Common myeloid progenitor, CD34-positive (primary cell): ENCODE measurements around the gene ANKRD33B.
"Not testable (repeated sequence)": the region's sequence is repeated elsewhere in the genome, so short reads cannot be mapped to it uniquely, and the experiment has no call there.

Source experiments
- CTCF ChIA-PET: fragments of 350-600 bp; sonication (Branson Sonifier 250); formaldehyde crosslinking; loops from one replicate; lab custom pipeline; 2021; ENCODE audit warnings: antibody characterized with exemption; lab: Charles Lee
- POLR2A ChIA-PET: fragments of 350-600 bp; sonication (Branson Sonifier 250); formaldehyde crosslinking; loops from one replicate; lab custom pipeline; 2021; ENCODE audit warnings: antibody characterized with exemption; lab: Charles Lee
- DNase-seq, 3 donors: peaks; one replicate each; pipeline versions ENCODE4 v3.0.0 to v3.0.0-alpha.2; 2013
- H3K27ac ChIP-seq, 2 experiments: 1 replicate in 1 of 2; 2 replicates in 1 of 2; pipeline ENCODE4 v1.7.0; 2013; ENCODE audit warnings: inconsistent platforms in 2 of 2, low read length in 2 of 2, mild to moderate bottlenecking in 2 of 2, low read depth in 1 of 2, moderate library complexity in 1 of 2; ENCODE audit not compliant: severe bottlenecking in 2 of 2, insufficient read depth in 1 of 2, poor library complexity in 1 of 2
- H3K27me3 ChIP-seq, 5 experiments: replicated peaks in 2 of 5; 1 replicate in 3 of 5; 2 replicates in 2 of 5; pipeline versions ENCODE4 v1.6.1 to v1.7.0; 2013; ENCODE audit warnings: low read length in 4 of 5, mild to moderate bottlenecking in 2 of 5, moderate library complexity in 2 of 5, inconsistent platforms in 1 of 5; ENCODE audit not compliant: insufficient read depth in 5 of 5, control insufficient read depth in 4 of 5
- H3K36me3 ChIP-seq, 4 experiments: 1 replicate in 2 of 4; 2 replicates in 2 of 4; pipeline versions ENCODE4 v1.6.1 to v1.7.0; 2013; ENCODE audit warnings: low read length in 3 of 4, control low read depth in 1 of 4, mild to moderate bottlenecking in 1 of 4; ENCODE audit not compliant: control insufficient read depth in 4 of 4, insufficient read depth in 4 of 4
- H3K4me1 ChIP-seq, 4 experiments: 1 replicate in 3 of 4; 2 replicates in 1 of 4; pipeline versions ENCODE4 v1.6.1 to v1.7.1; 2013; ENCODE audit warnings: low read length in 3 of 4, mild to moderate bottlenecking in 3 of 4, control low read depth in 1 of 4, inconsistent platforms in 1 of 4, moderate library complexity in 1 of 4; ENCODE audit not compliant: control insufficient read depth in 4 of 4, insufficient read depth in 4 of 4; ENCODE audit errors: control extremely low read depth in 1 of 4
- H3K4me3 ChIP-seq, 7 experiments: 1 replicate in 4 of 7; 2 replicates in 3 of 7; pipeline versions ENCODE4 v1.5.1 to v1.7.0; 2013; ENCODE audit warnings: mild to moderate bottlenecking in 7 of 7, low read length in 6 of 7, moderate library complexity in 6 of 7, inconsistent platforms in 2 of 7, low read depth in 2 of 7, control low read depth in 1 of 7; ENCODE audit not compliant: insufficient read depth in 4 of 7, control insufficient read depth in 1 of 7; ENCODE audit errors: extremely low read depth in 1 of 7
- H3K9me3 ChIP-seq, 5 experiments: 1 replicate in 4 of 5; 2 replicates in 1 of 5; pipeline versions ENCODE4 v1.6.1 to v1.7.1; 2013; ENCODE audit warnings: low read length in 4 of 5, mild to moderate bottlenecking in 2 of 5, inconsistent platforms in 1 of 5, low read depth in 1 of 5, moderate library complexity in 1 of 5; ENCODE audit not compliant: control insufficient read depth in 4 of 5, insufficient read depth in 2 of 5; ENCODE audit errors: control extremely low read depth in 1 of 5
- WGBS: methylation state at CpG from one replicate; pipeline ENCODE4 v1.1.5; 2013; ENCODE audit not compliant: insufficient coverage; 5-methylcytosine and 5-hydroxymethylcytosine counted together

Gene ANKRD33B

GRCh38 chr5:10636363-10637142 is 72.7 kb downstream of the ANKRD33B start:
- peaks cover 0 to 15% (median 8%) of the 10 kb centered on the region in 4 experiments for H3K36me3 ChIP-seq
- DNase-seq: no peak
- CTCF ChIA-PET: interaction anchor here (0.9 to 3.4 kb wide), 4 partner anchors 9 to 584 kb away, joined by 3 to 20 read pairs (median 6); no protein-coding TSS in a partner anchor
- H3K4me1 ChIP-seq: peaks cover 7 to 43% (median 36%) of the 10 kb centered on the region in 4 experiments
- WGBS: 93% methylated on average over 11 of the region's 15 CpGs
- peaks cover 0 to 5% (median 0%) of the 10 kb centered on the region in 5 experiments for H3K9me3 ChIP-seq
- H3K4me3 ChIP-seq: no peak overlapping the region
- no peak overlapping the region for H3K27ac ChIP-seq
- H3K27me3 ChIP-seq: no peaks in the 10 kb centered on the region
- POLR2A ChIA-PET: interaction anchor here (1.0 kb wide), 1 partner anchor 30 kb away, joined by 3 read pairs; no protein-coding TSS in a partner anchor

GRCh38 chr5:10637944-10638343 is 74.1 kb downstream of the ANKRD33B start:
- POLR2A ChIA-PET: no interaction called here
- H3K27me3 ChIP-seq: no peaks in the 10 kb centered on the region
- H3K4me1 ChIP-seq: peaks cover 7 to 33% (median 28%) of the 10 kb centered on the region in 4 experiments
- no peak for DNase-seq
- no peak overlapping the region for H3K4me3 ChIP-seq
- WGBS: 89% methylated on average over 10 of the region's 10 CpGs
- H3K36me3 ChIP-seq: peaks cover 0 to 23% (median 8%) of the 10 kb centered on the region in 4 experiments
- CTCF ChIA-PET: interaction anchor here (1.9 kb wide), 1 partner anchor 11 kb away, joined by 9 read pairs; no protein-coding TSS in a partner anchor
- no peak overlapping the region for H3K27ac ChIP-seq
- peaks cover 0 to 5% (median 0%) of the 10 kb centered on the region in 5 experiments for H3K9me3 ChIP-seq

- H3K27ac ChIP-seq, DNase-seq, H3K4me3 ChIP-seq, CTCF ChIA-PET, POLR2A ChIA-PET, H3K9me3 ChIP-seq, H3K27me3 ChIP-seq: not testable (repeated sequence)
- Histone ChIP-seq H3K4me1 (peaks cover 4 to 30% (median 23%) of the 10 kb centered on the region in 4 experiments), H3K36me3 (peaks cover 0 to 23% (median 8%) of the 10 kb centered on the region in 4 experiments)
- 75% methylated on average over 6 of the region's 48 CpGs for WGBS
Observed at GRCh38 chr5:10638723-10639122, 74.9 kb downstream of the ANKRD33B start.

DNA sequence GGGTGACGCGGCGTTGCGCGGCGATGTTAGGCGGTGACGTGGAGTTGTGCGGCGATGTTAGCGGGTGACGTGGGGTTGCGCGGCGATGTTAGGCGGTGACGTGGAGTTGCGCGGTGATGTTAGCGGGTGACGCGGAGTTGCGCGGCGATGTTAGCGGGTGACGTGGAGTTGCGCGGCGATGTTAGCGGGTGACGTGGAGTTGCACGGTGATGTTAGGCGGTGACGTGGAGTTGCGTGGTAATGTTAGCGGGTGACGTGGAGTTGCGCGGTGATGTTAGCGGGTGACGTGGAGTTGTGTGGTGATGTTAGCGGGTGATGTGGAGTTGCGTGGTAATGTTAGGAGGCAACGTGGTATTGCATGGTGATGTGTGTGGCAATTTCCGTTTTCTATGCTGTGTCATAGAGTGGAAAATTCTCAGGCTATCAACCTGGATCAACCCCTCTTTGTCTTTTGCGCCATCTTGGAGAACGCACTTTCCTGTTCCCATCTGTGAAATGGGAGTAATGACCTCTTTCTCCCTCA is 76.0 kb downstream of the ANKRD33B start:
- peaks cover 6 to 29% (median 24%) of the 10 kb centered on the region in 4 experiments for H3K4me1 ChIP-seq
- H3K27me3 ChIP-seq: no peaks in the 10 kb centered on the region
- H3K9me3 ChIP-seq: peaks cover 0 to 5% (median 0%) of the 10 kb centered on the region in 5 experiments
- ChIA-PET POLR2A (no interaction called here), CTCF (interaction anchor here (1.0 kb wide), 1 partner anchor 12 kb away, joined by 3 read pairs; no protein-coding TSS in a partner anchor)
- H3K36me3 ChIP-seq: peaks cover 0 to 23% (median 8%) of the 10 kb centered on the region in 4 experiments
- peak in 1 of 3 donors; percentile 27 for DNase-seq
- H3K27ac ChIP-seq: no peak overlapping the region
- no peak overlapping the region for H3K4me3 ChIP-seq
- 100% methylated on average over 14 of the region's 48 CpGs for WGBS

DNA sequence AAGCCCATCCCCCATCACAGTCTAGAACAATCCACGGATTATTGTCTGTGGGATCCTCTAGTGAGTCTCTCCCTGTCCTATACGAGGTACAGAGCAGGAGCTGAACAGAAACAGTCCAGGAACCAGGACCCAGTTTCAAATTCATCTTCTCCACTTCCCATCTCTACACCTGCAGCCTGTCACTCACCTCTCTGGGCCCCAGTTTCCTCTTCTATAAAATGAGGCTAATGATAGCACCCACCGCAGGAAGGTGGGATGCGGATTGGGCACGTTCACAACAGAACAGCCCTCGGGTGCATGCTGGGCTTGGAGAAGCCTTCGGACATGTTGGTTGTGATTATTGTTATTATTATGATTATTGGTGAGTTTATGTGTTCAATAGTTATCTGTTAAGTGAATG is 78.5 kb downstream of the ANKRD33B start:
- POLR2A ChIA-PET: interaction anchor here (0.7 kb wide), 1 partner anchor 27 kb away, joined by 3 read pairs; no protein-coding TSS in a partner anchor
- 75% methylated on average over 2 of the region's 7 CpGs for WGBS
- H3K36me3 ChIP-seq: peaks cover 0 to 23% (median 8%) of the 10 kb centered on the region in 4 experiments
- H3K27me3 ChIP-seq: no peaks in the 10 kb centered on the region
- H3K4me3 ChIP-seq: no peak overlapping the region
- peaks cover 0 to 5% (median 0%) of the 10 kb centered on the region in 5 experiments for H3K9me3 ChIP-seq
- H3K27ac ChIP-seq: no peak overlapping the region
- CTCF ChIA-PET: no interaction called here
- H3K4me1 ChIP-seq: peaks cover 4 to 17% (median 17%) of the 10 kb centered on the region in 4 experiments
- no peak for DNase-seq

- CTCF ChIA-PET: interaction anchor here (2.4 kb wide), 1 partner anchor 16 kb away, joined by 8 read pairs; no protein-coding TSS in a partner anchor
- POLR2A ChIA-PET: no interaction called here
- H3K4me3 ChIP-seq: peak overlapping the region in 2 of 7 experiments; percentile 17 to 36
- H3K27me3 ChIP-seq: no peaks in the 10 kb centered on the region
- WGBS: 43% methylated on average over 6 of the region's 9 CpGs
- H3K9me3 ChIP-seq: no peaks in the 10 kb centered on the region
- peaks cover 4 to 17% (median 17%) of the 10 kb centered on the region in 4 experiments for H3K4me1 ChIP-seq
- H3K36me3 ChIP-seq: peaks cover 0 to 10% (median 2%) of the 10 kb centered on the region in 4 experiments
- H3K27ac ChIP-seq: no peak overlapping the region
- DNase-seq: peak in 2 of 3 donors; percentile 29 to 30
Observed at GRCh38 chr5:10644192-10644591, 80.3 kb downstream of the ANKRD33B start.
